GM12878 (cell line): ENCODE results near the gene GRAMD1A. TPM values are rescaled to one million over a fixed set of nuclear protein-coding genes. Genes with fewer than 3 reads are reported as not detected.

Experiments
- ATAC-seq: fragments of 200-7000 bp; cut with Tn5 transposase; 3 replicates; pipeline ENCODE4 v1.9.1; 2020; ENCODE audit warnings: mild to moderate bottlenecking, moderate library complexity
- BruUV-seq: library from RNA; stranded (reverse); fragments of 400-500 nt; replicated peaks from 2 replicates; lab custom pipeline; 2021; lab: Mats Ljungman, UMichigan
- CTCF ChIA-PET: fragments of 300-600 bp; sonication (Branson Sonifier 250); formaldehyde crosslinking; extraction: SDS; loops from one replicate; lab custom pipeline; 2021; ENCODE audit warnings: inconsistent platforms; lab: Yijun Ruan, JAX
- POLR2A ChIA-PET: fragments of 350-600 bp; formaldehyde crosslinking; extraction: SDS; loops from one replicate; lab custom pipeline; 2021; ENCODE audit warnings: inconsistent platforms; lab: Charles Lee
- RAD21 ChIA-PET: fragments of 300-600 bp; sonication (Branson Sonifier 250); formaldehyde crosslinking; loops from one replicate; lab custom pipeline; 2023; ENCODE audit warnings: antibody characterized with exemption; ENCODE audit not compliant: unreplicated experiment; lab: Charles Lee
- SMC1A ChIA-PET: fragments of 300-600 bp; sonication (Branson Sonifier 250); formaldehyde crosslinking; loops from one replicate; lab custom pipeline; 2023; ENCODE audit not compliant: unreplicated experiment, uncharacterized antibody; lab: Charles Lee
- DNase-seq: peaks from one replicate; pipeline ENCODE4 v3.0.0-alpha.2; 2011; ENCODE audit warnings: low read depth, low spot score
- FAIRE-seq: peaks from 3 replicates; lab custom pipeline; 2011; peaks lifted over from hg19 to GRCh38; lab: Jason Lieb, UNC
- H2AFZ ChIP-seq: 2 replicates; pipeline ENCODE4 v1.6.0; 2011; ENCODE audit warnings: low read depth, low read length, control low read depth; ENCODE audit not compliant: control insufficient read depth
- H3K27ac ChIP-seq: 2 replicates; pipeline ENCODE4 v1.5.1; 2011; ENCODE audit warnings: control low read depth; ENCODE audit not compliant: control insufficient read depth, insufficient read depth
- H3K27me3 ChIP-seq, 2 experiments: replicated peaks in 1 of 2; 2 replicates each; pipeline versions ENCODE4 v1.6.0 to v1.6.1; 2011; ENCODE audit warnings: low read length in 1 of 2; ENCODE audit not compliant: control insufficient read depth in 2 of 2, insufficient read depth in 2 of 2
- H3K36me3 ChIP-seq, 2 experiments: 2 replicates each; pipeline ENCODE4 v1.5.1; 2011; ENCODE audit warnings: low read length in 1 of 2; ENCODE audit not compliant: control insufficient read depth in 2 of 2, insufficient read depth in 2 of 2
- H3K4me1 ChIP-seq: 2 replicates; pipeline ENCODE4 v1.6.1; 2011; ENCODE audit warnings: mild to moderate bottlenecking, low read length, moderate library complexity, mixed read lengths; ENCODE audit not compliant: control insufficient read depth, insufficient read depth
- H3K4me2 ChIP-seq: 2 replicates; pipeline ENCODE4 v1.6.0; 2011; ENCODE audit warnings: control low read depth; ENCODE audit not compliant: control insufficient read depth, insufficient read depth
- H3K4me3 ChIP-seq: fragments of 200-600 bp; sonication (generic); 2 replicates; pipeline ENCODE4 v1.5.1; 2016
- H3K79me2 ChIP-seq: 2 replicates; pipeline ENCODE4 v1.6.0; 2011; ENCODE audit warnings: low read length; ENCODE audit not compliant: control insufficient read depth, insufficient read depth
- H3K9ac ChIP-seq: 2 replicates; pipeline ENCODE4 v1.8.0; 2011; ENCODE audit warnings: low read length, control low read depth, mixed read lengths; ENCODE audit not compliant: control insufficient read depth, insufficient read depth
- H3K9me3 ChIP-seq: replicated peaks from 3 replicates; pipeline ENCODE4 v1.5.1; 2011; ENCODE audit warnings: mild to moderate bottlenecking, low read length; ENCODE audit not compliant: control insufficient read depth, insufficient read depth
- H4K20me1 ChIP-seq: 2 replicates; pipeline ENCODE4 v1.6.0; 2011; ENCODE audit not compliant: control insufficient read depth, insufficient read depth
- CBX5 ChIP-seq: sonication (generic); IDR thresholded peaks from 2 replicates; pipeline ENCODE4 v1.6.1; 2016; ENCODE audit warnings: low read depth, moderate library complexity, mild to moderate bottlenecking, inconsistent platforms
- CHD1 ChIP-seq: IDR thresholded peaks from 2 replicates; pipeline ENCODE4 v1.6.1; 2012; ENCODE audit warnings: low read depth, low read length, improper control_type of control experiment
- FOS ChIP-seq: IDR thresholded peaks from 3 replicates; pipeline ENCODE4 v1.6.1; 2011; ENCODE audit warnings: borderline replicate concordance; ENCODE audit not compliant: insufficient read length; ENCODE audit errors: extremely low read depth
- HDGF ChIP-seq: fragments of 450-650 bp; IDR thresholded peaks from 2 replicates; pipeline ENCODE4 v1.6.1; 2016; ENCODE audit warnings: antibody characterized with exemption
- KAT2A ChIP-seq: conservative IDR thresholded peaks from 2 replicates; pipeline ENCODE4 v1.6.1; 2011; ENCODE audit warnings: low read depth, low read length; ENCODE audit not compliant: control insufficient read depth
- LARP7 ChIP-seq: fragments of 450-650 bp; IDR thresholded peaks from 2 replicates; pipeline ENCODE4 v1.6.1; 2017; ENCODE audit warnings: mild to moderate bottlenecking
- NFIC ChIP-seq: IDR thresholded peaks from 2 replicates; pipeline ENCODE4 v1.6.1; 2012; ENCODE audit warnings: low read depth, mild to moderate bottlenecking, inconsistent platforms, low read length, moderate library complexity
- YBX1 ChIP-seq: fragments of 450-650 bp; IDR thresholded peaks from 2 replicates; pipeline ENCODE4 v1.6.1; 2016; ENCODE audit warnings: antibody characterized with exemption
- WGBS: methylation state at CpG from one replicate; pipeline ENCODE4 v1.1.6; 2016; ENCODE audit warnings: low lambda C conversion rate; ENCODE audit not compliant: insufficient replicate concordance, insufficient coverage; ENCODE audit errors: missing lambda C conversion rate; 5-methylcytosine and 5-hydroxymethylcytosine counted together
- in situ Hi-C: fragments of 300-500 bp; cut with MboI; formaldehyde crosslinking; loops from 9 replicates; pipeline ENCODE4 v1.14.3; 2018; ENCODE audit warnings: mixed read lengths
- intact Hi-C: fragments of 100-400 bp; cut with micrococcal nuclease; formaldehyde crosslinking; loops from one replicate; pipeline ENCODE4 v1.14.2; 2022; ENCODE audit not compliant: unreplicated experiment
- polyA plus RNA-seq, 11 experiments: library from polyadenylated mRNA; depleted of rRNA in 4 of 11; unstranded in 6 of 11; stranded (reverse) in 5 of 11; fragments of >200 nt; fragmentation: Nextera tagmentation in 4 of 11; fragmentation: Illumina TruSeq in 1 of 11; extraction: Ambion mirVana in 4 of 11; extraction: Trizol in 1 of 11; gene quantifications; 1 replicate in 1 of 11; 2 replicates in 10 of 11; pipeline versions ENCODE4 v1.2.1 to v1.2.3, GENCODE V29; 2011 to 2016; ENCODE audit warnings: inconsistent platforms in 2 of 11, missing spikeins in 2 of 11, low read depth in 1 of 11
- total RNA-seq, 4 experiments: library from RNA; depleted of rRNA in 3 of 4; stranded (reverse); fragments of >200 nt in 3 of 4; fragmentation: Illumina TruSeq in 1 of 4; extraction: Trizol in 1 of 4; gene quantifications; 2 replicates each; pipeline versions ENCODE4 v1.2.1 to v1.2.3, GENCODE V29; 2013 to 2021
- TF ChIP-seq, protein P1 (sequence below), 3 experiments: IDR thresholded peaks in 2 of 3; conservative IDR thresholded peaks in 1 of 3; 2 replicates each; pipeline ENCODE4 v1.5.1; 2011; ENCODE audit warnings: low read depth in 3 of 3, low read length in 3 of 3, mild to moderate bottlenecking in 3 of 3, control low read depth in 2 of 3, moderate library complexity in 2 of 3, inconsistent platforms in 1 of 3, mixed read lengths in 1 of 3; ENCODE audit not compliant: control insufficient read depth in 2 of 3, insufficient read depth in 1 of 3; ENCODE audit errors: extremely low read depth in 1 of 3
- TF ChIP-seq, protein P2 (sequence below): fragments of 450-650 bp; IDR thresholded peaks from 2 replicates; pipeline ENCODE4 v1.6.1; 2017; ENCODE audit warnings: borderline replicate concordance
- TF ChIP-seq, protein P3 (sequence below): IDR thresholded peaks from 2 replicates; pipeline ENCODE4 v1.6.1; 2011; ENCODE audit warnings: borderline replicate concordance, low read depth, mild to moderate bottlenecking, moderate library complexity, mixed read lengths, low read length; ENCODE audit not compliant: insufficient read depth; ENCODE audit errors: extremely low read length
- TF ChIP-seq, protein P4 (sequence below): fragments of 150-350 bp; IDR thresholded peaks from 2 replicates; pipeline ENCODE4 v1.6.1; 2014; ENCODE audit warnings: mild to moderate bottlenecking, low read depth, low read length
- TF ChIP-seq, protein P5 (sequence below): fragments of 450-650 bp; IDR thresholded peaks from 2 replicates; pipeline ENCODE4 v1.6.1; 2016; ENCODE audit warnings: mild to moderate bottlenecking

Gene GRAMD1A
- total and polyA plus RNA-seq, 10 of the 15 experiments (the other 5 are each of a cell fraction or from before 2014, with no cell fraction given): 0.79 to 73.6 (median 35.3) TPM

DNA sequence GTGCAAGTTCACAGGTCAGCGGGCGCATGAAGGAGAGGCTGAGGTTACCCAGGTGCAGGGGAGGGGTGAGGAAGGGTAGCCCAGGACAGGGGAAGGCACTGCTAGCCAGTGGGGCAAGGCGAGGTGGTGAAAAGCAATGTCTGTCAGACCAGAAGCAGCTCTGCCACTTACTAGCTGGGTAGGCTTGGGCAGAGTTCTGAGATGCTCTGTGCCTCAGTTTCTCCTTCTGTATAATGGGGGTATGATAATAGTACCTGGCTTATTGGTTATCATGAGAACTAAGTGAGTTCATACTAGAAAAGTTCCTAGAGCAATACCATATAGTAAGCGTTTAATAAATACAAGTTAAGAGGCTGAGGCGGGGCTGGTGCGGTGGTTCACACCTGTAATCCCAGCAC, 15.8 kb downstream of the GRAMD1A start (continued):
- TF ChIP-seq KAT2A: no peak
- TF ChIP-seq, protein P1, sequence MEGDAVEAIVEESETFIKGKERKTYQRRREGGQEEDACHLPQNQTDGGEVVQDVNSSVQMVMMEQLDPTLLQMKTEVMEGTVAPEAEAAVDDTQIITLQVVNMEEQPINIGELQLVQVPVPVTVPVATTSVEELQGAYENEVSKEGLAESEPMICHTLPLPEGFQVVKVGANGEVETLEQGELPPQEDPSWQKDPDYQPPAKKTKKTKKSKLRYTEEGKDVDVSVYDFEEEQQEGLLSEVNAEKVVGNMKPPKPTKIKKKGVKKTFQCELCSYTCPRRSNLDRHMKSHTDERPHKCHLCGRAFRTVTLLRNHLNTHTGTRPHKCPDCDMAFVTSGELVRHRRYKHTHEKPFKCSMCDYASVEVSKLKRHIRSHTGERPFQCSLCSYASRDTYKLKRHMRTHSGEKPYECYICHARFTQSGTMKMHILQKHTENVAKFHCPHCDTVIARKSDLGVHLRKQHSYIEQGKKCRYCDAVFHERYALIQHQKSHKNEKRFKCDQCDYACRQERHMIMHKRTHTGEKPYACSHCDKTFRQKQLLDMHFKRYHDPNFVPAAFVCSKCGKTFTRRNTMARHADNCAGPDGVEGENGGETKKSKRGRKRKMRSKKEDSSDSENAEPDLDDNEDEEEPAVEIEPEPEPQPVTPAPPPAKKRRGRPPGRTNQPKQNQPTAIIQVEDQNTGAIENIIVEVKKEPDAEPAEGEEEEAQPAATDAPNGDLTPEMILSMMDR (IDR thresholded peaks at IDR 0.05 in 2 of 3, conservative IDR thresholded peaks at IDR 0.05 in 1 of 3; ENCODE audit: control insufficient read depth in 2 of 3, extremely low read depth in 1 of 3, insufficient read depth in 1 of 3, low read depth in 3 of 3, low read length in 3 of 3): no peak
- TF ChIP-seq, protein P2, sequence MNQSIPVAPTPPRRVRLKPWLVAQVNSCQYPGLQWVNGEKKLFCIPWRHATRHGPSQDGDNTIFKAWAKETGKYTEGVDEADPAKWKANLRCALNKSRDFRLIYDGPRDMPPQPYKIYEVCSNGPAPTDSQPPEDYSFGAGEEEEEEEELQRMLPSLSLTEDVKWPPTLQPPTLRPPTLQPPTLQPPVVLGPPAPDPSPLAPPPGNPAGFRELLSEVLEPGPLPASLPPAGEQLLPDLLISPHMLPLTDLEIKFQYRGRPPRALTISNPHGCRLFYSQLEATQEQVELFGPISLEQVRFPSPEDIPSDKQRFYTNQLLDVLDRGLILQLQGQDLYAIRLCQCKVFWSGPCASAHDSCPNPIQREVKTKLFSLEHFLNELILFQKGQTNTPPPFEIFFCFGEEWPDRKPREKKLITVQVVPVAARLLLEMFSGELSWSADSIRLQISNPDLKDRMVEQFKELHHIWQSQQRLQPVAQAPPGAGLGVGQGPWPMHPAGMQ: no peak
- TF ChIP-seq NFIC: no peak
- TF ChIP-seq, all 136 proteins: peak for 0

DNA sequence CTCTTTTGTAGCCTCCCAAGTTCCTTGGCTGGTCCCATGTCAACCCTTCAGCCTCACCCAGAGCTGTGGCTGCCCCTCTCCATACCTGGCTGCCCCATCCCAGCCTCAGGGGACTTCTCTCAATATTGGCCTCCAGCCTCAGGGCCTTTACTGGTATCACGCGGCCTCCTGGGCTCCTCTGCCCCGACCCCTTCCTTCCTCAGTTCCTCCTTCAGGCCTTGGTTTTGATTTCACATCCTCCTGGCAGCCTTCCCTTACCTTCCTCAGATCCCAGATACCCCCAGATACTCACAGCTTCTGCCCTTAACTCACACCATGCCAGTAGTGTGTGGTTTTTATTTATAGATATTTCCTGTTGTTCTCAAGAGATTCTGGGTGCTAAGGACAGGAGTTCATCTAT, 17.4 kb downstream of the GRAMD1A start:
- Histone ChIP-seq H3K4me1 (peaks cover 11% of the 10 kb centered on the region), H3K9me3 (no peaks in the 10 kb centered on the region), H2AFZ (no peak overlapping the region), H3K4me2 (no peak overlapping the region), H3K9ac (no peak overlapping the region), H3K4me3 (no peak overlapping the region), H3K27me3 (no peaks in the 10 kb centered on the region), H4K20me1 (no peaks in the 10 kb centered on the region), H3K27ac (no peak overlapping the region), H3K36me3 (peaks cover 23 to 26% of the 10 kb centered on the region in 2 experiments), H3K79me2 (no peaks in the 10 kb centered on the region)
- POLR2A ChIA-PET: interaction anchor here (0.7 kb wide), 1 partner anchor 16 kb away, joined by 4 read pairs; no protein-coding TSS in a partner anchor
- CTCF ChIA-PET: interaction anchor here (2.5 kb wide), 1 partner anchor 45 kb away, joined by 11 read pairs; no protein-coding TSS in a partner anchor
- WGBS: 33% methylated on average over 3 of the region's 3 CpGs
- SMC1A ChIA-PET: no interaction called here
- FAIRE-seq (no peak), DNase-seq (no peak), ATAC-seq (no peak)
- RAD21 ChIA-PET: no interaction called here
- in situ Hi-C loops (no loop called here), intact Hi-C loops (no loop called here)
- no peak for TF ChIP-seq HDGF
- no peak for TF ChIP-seq CHD1
- TF ChIP-seq, protein P3, sequence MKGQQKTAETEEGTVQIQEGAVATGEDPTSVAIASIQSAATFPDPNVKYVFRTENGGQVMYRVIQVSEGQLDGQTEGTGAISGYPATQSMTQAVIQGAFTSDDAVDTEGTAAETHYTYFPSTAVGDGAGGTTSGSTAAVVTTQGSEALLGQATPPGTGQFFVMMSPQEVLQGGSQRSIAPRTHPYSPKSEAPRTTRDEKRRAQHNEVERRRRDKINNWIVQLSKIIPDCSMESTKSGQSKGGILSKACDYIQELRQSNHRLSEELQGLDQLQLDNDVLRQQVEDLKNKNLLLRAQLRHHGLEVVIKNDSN: no peak
- no peak for TF ChIP-seq FOS
- no peak for TF ChIP-seq CBX5
- no peak for TF ChIP-seq LARP7
- TF ChIP-seq YBX1: no peak
- TF ChIP-seq, protein P4, sequence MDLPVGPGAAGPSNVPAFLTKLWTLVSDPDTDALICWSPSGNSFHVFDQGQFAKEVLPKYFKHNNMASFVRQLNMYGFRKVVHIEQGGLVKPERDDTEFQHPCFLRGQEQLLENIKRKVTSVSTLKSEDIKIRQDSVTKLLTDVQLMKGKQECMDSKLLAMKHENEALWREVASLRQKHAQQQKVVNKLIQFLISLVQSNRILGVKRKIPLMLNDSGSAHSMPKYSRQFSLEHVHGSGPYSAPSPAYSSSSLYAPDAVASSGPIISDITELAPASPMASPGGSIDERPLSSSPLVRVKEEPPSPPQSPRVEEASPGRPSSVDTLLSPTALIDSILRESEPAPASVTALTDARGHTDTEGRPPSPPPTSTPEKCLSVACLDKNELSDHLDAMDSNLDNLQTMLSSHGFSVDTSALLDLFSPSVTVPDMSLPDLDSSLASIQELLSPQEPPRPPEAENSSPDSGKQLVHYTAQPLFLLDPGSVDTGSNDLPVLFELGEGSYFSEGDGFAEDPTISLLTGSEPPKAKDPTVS: no peak
- TF ChIP-seq, protein P5, sequence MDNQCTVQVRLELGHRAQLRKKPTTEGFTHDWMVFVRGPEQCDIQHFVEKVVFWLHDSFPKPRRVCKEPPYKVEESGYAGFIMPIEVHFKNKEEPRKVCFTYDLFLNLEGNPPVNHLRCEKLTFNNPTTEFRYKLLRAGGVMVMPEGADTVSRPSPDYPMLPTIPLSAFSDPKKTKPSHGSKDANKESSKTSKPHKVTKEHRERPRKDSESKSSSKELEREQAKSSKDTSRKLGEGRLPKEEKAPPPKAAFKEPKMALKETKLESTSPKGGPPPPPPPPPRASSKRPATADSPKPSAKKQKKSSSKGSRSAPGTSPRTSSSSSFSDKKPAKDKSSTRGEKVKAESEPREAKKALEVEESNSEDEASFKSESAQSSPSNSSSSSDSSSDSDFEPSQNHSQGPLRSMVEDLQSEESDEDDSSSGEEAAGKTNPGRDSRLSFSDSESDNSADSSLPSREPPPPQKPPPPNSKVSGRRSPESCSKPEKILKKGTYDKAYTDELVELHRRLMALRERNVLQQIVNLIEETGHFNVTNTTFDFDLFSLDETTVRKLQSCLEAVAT: no peak
- no TSS peak for BruUV-seq
